WTC11 (cell line): Measurements from ENCODE around the gene SNX21.

Source experiments
- CBFB ChIP-seq: sonication (generic); formaldehyde crosslinking; IDR thresholded peaks from 2 replicates; pipeline ENCODE4 v1.8.1; 2022; ENCODE audit warnings: mild to moderate bottlenecking, low read depth, missing genetic modification reagents
- CREM ChIP-seq: sonication (generic); formaldehyde crosslinking; IDR thresholded peaks from 2 replicates; pipeline ENCODE4 v1.8.1; 2022; ENCODE audit warnings: mild to moderate bottlenecking, missing genetic modification reagents, moderate library complexity
- SP1 ChIP-seq: sonication (generic); formaldehyde crosslinking; conservative IDR thresholded peaks from 2 replicates; pipeline ENCODE4 v1.8.1; 2022; ENCODE audit warnings: missing genetic modification reagents
- ZNF121 ChIP-seq: sonication (generic); formaldehyde crosslinking; IDR thresholded peaks from 2 replicates; pipeline ENCODE4 v1.8.0; 2023; ENCODE audit warnings: missing genetic modification reagents
- TF ChIP-seq, protein P1 (sequence below): fragments of 200-600 bp; IDR thresholded peaks from 2 replicates; pipeline ENCODE4 v1.8.0; 2022; ENCODE audit warnings: antibody characterized with exemption
- TF ChIP-seq, protein P2 (sequence below): sonication (generic); formaldehyde crosslinking; IDR thresholded peaks from 2 replicates; pipeline ENCODE4 v1.8.1; 2023; ENCODE audit warnings: mild to moderate bottlenecking, missing genetic modification reagents, moderate library complexity
- TF ChIP-seq, protein P3 (sequence below): sonication (generic); formaldehyde crosslinking; IDR thresholded peaks from 2 replicates; pipeline ENCODE4 v1.8.0; 2023; ENCODE audit warnings: mild to moderate bottlenecking, missing genetic modification reagents

DNA sequence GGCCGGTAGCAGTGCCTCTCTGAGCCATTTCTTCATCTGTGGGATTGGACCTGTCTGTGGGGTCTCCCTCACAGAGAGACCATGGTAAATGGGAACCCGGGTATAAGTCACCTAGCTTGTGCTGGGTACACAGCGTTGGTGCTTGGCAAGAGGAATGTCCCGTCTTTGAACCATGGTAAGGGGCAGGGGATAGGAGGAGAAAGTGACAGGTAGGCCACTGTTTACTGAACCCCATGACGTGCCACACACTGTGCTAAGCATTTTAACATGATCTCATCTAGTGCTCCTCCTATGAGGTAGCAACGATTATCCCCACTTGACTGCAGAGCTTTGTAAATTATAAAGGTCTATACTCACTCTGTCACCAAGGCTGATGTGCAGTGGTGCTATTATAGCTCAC, 5.9 kb upstream of the SNX21 start:
- TF ChIP-seq, protein P1, sequence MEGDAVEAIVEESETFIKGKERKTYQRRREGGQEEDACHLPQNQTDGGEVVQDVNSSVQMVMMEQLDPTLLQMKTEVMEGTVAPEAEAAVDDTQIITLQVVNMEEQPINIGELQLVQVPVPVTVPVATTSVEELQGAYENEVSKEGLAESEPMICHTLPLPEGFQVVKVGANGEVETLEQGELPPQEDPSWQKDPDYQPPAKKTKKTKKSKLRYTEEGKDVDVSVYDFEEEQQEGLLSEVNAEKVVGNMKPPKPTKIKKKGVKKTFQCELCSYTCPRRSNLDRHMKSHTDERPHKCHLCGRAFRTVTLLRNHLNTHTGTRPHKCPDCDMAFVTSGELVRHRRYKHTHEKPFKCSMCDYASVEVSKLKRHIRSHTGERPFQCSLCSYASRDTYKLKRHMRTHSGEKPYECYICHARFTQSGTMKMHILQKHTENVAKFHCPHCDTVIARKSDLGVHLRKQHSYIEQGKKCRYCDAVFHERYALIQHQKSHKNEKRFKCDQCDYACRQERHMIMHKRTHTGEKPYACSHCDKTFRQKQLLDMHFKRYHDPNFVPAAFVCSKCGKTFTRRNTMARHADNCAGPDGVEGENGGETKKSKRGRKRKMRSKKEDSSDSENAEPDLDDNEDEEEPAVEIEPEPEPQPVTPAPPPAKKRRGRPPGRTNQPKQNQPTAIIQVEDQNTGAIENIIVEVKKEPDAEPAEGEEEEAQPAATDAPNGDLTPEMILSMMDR, result no peak
- TF ChIP-seq ZNF121 (CRISPR knock-in tag) (no peak), CREM (no peak), SP1 (CRISPR knock-in tag) (no peak), CBFB (CRISPR knock-in tag) (no peak)
- TF ChIP-seq, protein P2, sequence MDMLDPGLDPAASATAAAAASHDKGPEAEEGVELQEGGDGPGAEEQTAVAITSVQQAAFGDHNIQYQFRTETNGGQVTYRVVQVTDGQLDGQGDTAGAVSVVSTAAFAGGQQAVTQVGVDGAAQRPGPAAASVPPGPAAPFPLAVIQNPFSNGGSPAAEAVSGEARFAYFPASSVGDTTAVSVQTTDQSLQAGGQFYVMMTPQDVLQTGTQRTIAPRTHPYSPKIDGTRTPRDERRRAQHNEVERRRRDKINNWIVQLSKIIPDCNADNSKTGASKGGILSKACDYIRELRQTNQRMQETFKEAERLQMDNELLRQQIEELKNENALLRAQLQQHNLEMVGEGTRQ, result no peak
- TF ChIP-seq, protein P3, sequence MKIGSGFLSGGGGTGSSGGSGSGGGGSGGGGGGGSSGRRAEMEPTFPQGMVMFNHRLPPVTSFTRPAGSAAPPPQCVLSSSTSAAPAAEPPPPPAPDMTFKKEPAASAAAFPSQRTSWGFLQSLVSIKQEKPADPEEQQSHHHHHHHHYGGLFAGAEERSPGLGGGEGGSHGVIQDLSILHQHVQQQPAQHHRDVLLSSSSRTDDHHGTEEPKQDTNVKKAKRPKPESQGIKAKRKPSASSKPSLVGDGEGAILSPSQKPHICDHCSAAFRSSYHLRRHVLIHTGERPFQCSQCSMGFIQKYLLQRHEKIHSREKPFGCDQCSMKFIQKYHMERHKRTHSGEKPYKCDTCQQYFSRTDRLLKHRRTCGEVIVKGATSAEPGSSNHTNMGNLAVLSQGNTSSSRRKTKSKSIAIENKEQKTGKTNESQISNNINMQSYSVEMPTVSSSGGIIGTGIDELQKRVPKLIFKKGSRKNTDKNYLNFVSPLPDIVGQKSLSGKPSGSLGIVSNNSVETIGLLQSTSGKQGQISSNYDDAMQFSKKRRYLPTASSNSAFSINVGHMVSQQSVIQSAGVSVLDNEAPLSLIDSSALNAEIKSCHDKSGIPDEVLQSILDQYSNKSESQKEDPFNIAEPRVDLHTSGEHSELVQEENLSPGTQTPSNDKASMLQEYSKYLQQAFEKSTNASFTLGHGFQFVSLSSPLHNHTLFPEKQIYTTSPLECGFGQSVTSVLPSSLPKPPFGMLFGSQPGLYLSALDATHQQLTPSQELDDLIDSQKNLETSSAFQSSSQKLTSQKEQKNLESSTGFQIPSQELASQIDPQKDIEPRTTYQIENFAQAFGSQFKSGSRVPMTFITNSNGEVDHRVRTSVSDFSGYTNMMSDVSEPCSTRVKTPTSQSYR, result no peak
